ENCODE data around the gene PDE6D.

PDE6D gene

GRCh38 chr2:231706731-231707624, 74.1 kb downstream of the PDE6D start:
- peak; percentile 99 for DNase-seq (ENCODE audit: low spot score)

DNA sequence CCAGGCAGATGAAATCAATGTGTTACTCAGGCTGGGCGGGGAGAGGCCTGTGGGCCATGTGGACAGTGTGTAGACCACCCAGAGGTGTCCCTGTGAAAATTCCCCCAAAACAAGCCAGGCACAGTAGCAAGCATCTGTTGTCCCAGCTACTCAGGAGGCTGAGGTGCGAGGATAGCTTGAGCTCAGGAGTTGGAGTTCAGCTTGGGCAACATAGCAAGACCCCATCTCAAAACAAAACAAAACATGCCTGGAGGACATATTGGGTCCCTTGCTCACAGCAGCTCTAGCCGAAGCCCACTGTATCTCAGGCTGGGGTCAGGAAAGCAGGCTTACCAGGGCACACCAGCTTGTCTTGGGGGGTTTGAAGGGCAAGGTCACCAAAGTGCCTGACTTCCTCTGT, 77.1 kb downstream of the PDE6D start:
- no peak for DNase-seq (ENCODE audit: low spot score)

GRCh38 chr2:231701456-231702373, 79.4 kb downstream of the PDE6D start:
- no peak for DNase-seq (ENCODE audit: low spot score)

DNA sequence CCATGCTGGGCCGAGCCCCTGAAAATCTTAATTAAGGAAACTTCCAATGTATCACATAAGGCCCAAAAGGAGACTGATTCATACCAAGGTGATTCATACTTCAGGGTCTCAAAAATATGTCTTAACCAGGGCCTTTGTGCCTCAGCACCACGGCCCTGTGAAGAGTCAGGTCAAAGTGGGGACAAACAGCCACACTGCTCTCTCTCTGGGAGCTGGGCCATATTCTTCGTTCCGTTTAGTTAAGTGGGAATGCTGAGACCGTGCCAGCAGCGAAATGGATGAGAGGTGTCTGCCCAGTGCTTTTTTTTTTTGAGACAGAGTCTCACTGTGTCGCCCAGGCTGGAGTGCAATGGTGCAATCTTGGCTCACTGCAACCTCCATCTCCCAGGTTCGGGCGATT, 82.1 kb downstream of the PDE6D start:
- no peak for DNase-seq (ENCODE audit: low spot score)

GRCh38 chr2:231696004-231696367, 85.1 kb downstream of the PDE6D start:
- no peak for DNase-seq (ENCODE audit: low spot score)

DNA sequence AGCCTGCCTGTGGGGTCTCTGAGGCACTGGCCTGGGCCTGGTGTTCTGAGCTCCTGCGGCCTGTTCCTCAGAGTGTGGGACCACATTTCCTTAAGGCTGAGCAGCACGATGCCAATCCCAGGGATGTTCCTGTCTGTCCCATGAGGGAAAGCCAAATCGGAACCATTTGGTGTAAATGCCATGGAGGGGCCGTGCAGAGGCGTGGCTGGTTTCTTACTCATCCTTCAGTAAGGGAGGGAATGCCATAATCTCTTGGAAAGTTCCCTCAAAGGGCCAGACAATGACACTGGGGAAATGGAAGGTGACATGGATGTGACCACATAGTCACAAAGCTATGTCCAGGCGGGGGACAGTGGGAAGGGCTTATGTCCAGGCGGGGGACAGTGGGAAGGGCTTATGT, 87.1 kb downstream of the PDE6D start:
- no peak for DNase-seq (ENCODE audit: low spot score)

- DNase-seq (ENCODE audit: low spot score): no peak
These were observed 88.2 kb downstream of the PDE6D start for GRCh38 chr2:231692847-231693246.

DNA sequence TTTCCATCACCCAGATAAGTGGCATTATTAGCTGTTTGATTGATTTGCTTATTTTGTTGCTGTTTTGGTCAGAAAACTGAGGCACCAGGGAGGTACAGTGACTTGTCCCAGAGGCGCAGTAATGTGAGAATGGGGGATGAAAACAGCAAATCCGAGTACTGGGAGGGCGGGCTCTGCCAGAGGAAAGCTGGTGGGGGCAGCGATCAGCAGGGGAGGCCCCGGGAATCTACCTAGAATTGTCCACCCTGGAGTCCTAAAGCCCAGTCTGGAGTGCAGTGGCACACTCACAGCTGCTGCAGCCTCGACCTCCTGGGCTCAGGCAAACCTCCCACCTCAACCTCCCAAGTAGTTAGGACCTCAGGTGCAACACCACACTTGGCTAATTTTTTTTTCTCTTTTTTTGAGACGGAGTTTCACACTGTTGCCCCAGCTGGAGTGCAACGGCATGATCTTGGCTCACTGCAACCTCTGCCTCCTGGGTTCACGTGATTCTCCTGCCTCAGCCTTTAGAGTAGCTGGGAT, 89.8 kb downstream of the PDE6D start:
- DNase-seq (ENCODE audit: low spot score): no peak

GRCh38 chr2:231689124-231689893, 91.8 kb downstream of the PDE6D start:
- DNase-seq (ENCODE audit: low spot score): no peak

GRCh38 chr2:231688719-231689118, 92.4 kb downstream of the PDE6D start:
- DNase-seq (ENCODE audit: low spot score): no peak

GRCh38 chr2:231687961-231688360, 93.1 kb downstream of the PDE6D start:
- no peak for DNase-seq (ENCODE audit: low spot score)

GRCh38 chr2:231687133-231687852, 93.8 kb downstream of the PDE6D start:
- peak; percentile 91 for DNase-seq (ENCODE audit: low spot score)

DNA sequence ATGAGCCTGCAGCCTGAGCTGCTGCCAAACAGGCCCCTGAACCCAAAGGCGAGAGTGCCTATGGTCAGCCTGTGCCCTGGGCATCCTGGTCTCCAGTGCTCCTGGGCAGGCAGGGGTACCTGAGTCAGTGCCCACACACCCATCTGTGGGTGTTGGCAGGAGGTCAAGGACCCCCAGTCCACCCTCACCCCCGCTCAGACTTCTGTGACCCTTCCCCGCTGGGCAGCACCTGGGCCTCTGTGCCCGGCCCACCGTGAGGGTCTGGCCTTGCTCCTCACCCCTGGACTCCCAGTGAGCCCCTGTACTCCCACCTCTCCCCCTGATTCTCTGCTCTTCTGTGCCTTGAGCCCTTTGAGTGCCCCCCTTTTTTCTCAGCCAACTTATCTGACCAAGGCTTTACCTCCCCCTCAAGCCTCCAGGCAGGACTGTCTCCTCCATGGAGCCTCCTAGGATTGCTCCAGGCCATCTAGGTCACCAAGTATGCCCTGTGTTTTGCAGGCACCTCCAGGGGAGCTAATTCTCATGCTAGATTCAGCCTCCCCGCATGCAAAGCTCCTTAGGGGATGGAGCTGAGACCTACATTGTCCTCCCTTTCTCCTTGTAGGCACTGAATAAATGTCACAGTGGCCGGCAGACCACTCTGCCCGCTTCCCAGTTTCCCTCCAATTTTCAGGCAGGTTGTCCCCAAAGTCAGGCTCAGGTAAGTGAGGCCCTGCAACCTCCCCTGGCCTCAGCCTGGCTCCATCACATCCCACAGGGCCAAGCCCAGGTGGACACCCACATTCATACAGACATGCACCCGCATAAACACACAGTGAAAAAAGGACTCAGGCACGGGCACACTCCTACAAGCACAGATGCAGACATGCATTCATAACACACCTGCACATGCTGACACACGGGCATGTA, 94.6 kb downstream of the PDE6D start:
- no peak for DNase-seq (ENCODE audit: low spot score)

DNA sequence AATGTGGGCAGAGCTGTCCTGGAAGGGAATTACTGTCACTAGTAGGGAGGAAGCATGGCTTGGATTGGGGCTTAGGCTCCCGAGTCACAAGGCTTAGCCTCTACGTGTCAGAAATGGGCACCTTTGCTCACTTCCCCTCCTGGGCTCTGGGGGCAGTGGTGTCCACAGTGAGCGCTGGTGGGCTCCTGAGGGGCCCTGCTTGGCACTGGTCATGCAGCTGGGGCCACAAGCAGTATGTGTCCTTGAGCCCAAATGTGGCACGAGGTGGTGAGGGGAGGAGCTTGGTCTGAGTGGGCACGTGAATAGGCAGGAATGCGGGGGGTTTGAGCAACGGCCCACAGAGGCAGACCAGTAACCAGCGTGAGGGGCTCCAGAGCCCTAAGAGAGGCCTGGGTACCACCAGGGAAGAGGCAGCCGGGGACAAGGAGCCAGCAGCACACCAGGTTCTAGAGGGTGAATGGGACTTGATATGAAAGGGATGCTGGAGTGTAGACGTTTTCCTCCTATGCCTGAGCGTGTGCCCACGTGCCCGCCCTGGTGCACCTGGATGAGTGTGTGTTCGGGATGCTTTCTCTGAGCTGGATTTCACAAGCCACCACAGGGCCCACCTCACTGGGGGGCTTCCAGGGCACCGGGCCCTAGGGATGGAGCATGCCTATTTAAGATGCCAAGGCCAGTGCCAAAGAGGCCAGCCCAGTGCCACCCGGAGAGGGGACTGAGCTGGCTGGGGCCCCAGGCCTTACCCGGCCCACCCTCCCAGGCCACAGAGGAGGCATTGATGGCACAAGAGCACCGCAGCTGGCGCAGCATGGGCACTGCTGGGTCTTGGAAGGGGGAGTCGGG, 95.5 kb downstream of the PDE6D start:
- peak; percentile 99 for DNase-seq (ENCODE audit: low spot score)

GRCh38 chr2:231684314-231685223, 96.5 kb downstream of the PDE6D start:
- DNase-seq (ENCODE audit: low spot score): peak; percentile 90

DNA sequence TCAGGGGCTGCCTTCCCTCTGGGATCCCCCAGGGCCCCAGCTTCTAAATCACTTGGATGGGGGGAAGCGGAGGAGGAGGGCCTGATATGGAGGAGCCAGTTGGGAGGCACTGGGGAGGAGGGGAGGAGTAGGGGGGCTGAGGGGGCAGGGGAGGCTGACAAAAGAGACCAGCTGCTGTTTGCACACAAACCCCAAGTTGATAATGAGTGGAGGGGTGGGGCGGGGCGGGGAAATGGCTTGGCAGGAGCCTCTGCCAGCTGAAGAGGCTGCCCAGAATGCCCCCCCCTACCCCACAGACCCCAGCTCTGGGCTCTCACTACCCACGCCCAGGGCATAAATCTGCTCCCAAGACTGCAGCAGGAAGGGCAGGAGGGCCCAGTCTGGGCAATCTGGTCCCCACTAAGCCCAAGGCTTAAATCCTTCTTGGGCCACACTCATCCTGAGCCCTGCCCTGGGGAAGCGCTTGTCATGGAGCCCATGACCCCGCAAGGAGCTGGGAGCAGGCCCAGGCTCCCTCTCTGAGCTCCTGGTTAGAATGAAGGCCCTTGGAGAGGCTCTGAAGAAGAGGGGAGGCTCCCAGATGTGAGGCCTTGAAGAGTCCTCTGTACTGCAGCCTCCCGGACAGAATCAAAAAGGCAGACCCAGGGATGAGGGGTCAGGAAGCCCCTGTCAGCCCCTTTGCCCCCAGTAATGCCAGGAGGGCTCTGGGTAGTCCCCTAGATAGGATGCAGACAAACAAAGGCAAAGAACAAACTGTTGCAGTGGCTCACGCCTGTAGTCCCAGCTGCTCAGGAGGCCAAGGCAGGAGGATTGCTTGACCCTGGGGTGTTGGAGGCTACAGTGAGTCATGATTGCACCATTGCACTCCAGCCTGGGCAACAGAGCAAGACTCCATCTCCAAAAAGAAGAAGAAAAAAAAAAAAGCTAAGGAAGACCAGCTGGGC, 97.5 kb downstream of the PDE6D start:
- DNase-seq (ENCODE audit: low spot score): peak; percentile 92
